GM23338 (cell line): ENCODE data around the gene HTRA2. TPM values are rescaled to one million over a fixed set of nuclear protein-coding genes. Genes with fewer than 3 reads are reported as not detected.

ENCODE experiments used
- ATAC-seq: fragments of 200-7000 bp; cut with Tn5 transposase; 3 replicates; pipeline ENCODE4 v1.9.1; 2020
- DNase-seq: peaks from one replicate; pipeline ENCODE4 v3.0.0-alpha.2; 2015; ENCODE audit warnings: low spot score
- H2AFZ ChIP-seq: fragments of 200-600 bp; sonication (generic); 2 replicates; pipeline ENCODE4 v1.8.0; 2016; ENCODE audit warnings: antibody characterized with exemption, mild to moderate bottlenecking, moderate library complexity
- H3F3A ChIP-seq: fragments of 200-600 bp; sonication (generic); replicated peaks from 2 replicates; pipeline ENCODE4 v1.8.0; 2017; ENCODE audit warnings: antibody characterized with exemption, mixed run types, low read depth
- H3K27ac ChIP-seq: fragments of 200-600 bp; sonication (generic); 2 replicates; pipeline ENCODE4 v1.6.1; 2016; ENCODE audit warnings: low read depth
- H3K27me3 ChIP-seq: fragments of 200-600 bp; sonication (generic); 2 replicates; pipeline ENCODE4 v1.8.0; 2016; ENCODE audit warnings: mild to moderate bottlenecking, mixed run types, moderate library complexity; ENCODE audit not compliant: insufficient read depth
- H3K36me3 ChIP-seq: fragments of 200-600 bp; sonication (generic); 2 replicates; pipeline ENCODE4 v1.8.0; 2016; ENCODE audit warnings: mild to moderate bottlenecking; ENCODE audit not compliant: insufficient read depth
- H3K4me1 ChIP-seq: fragments of 200-600 bp; sonication (generic); 2 replicates; pipeline ENCODE4 v1.8.0; 2016; ENCODE audit warnings: mild to moderate bottlenecking, moderate library complexity; ENCODE audit not compliant: insufficient read depth
- H3K4me2 ChIP-seq: fragments of 200-600 bp; sonication (generic); 2 replicates; pipeline ENCODE4 v1.7.1; 2017; ENCODE audit warnings: mixed run types
- H3K4me3 ChIP-seq: fragments of 200-600 bp; sonication (generic); 2 replicates; pipeline ENCODE4 v1.6.1; 2016; ENCODE audit warnings: mixed run types
- H3K79me2 ChIP-seq: fragments of 200-600 bp; sonication (generic); replicated peaks from 2 replicates; pipeline ENCODE4 v1.8.0; 2017; ENCODE audit warnings: mild to moderate bottlenecking; ENCODE audit not compliant: insufficient read depth
- H3K9me2 ChIP-seq: fragments of 200-600 bp; sonication (generic); 2 replicates; pipeline ENCODE4 v1.8.0; 2017; ENCODE audit not compliant: insufficient read depth
- H4K20me1 ChIP-seq: fragments of 200-600 bp; sonication (generic); replicated peaks from 2 replicates; pipeline ENCODE4 v1.8.0; 2017; ENCODE audit warnings: mild to moderate bottlenecking; ENCODE audit not compliant: insufficient read depth
- H3K27ac Mint-ChIP-seq: 2 replicates; pipeline ENCODE4 v1.8.0; 2020; ENCODE audit warnings: inconsistent platforms, mild to moderate bottlenecking, moderate library complexity, mixed read lengths
- H3K27me3 Mint-ChIP-seq: 3 replicates; pipeline ENCODE4 v1.8.0; 2022; ENCODE audit warnings: low read depth, mild to moderate bottlenecking, moderate library complexity, mixed read lengths, inconsistent platforms; ENCODE audit not compliant: insufficient read depth, poor library complexity
- H3K36me3 Mint-ChIP-seq: 3 replicates; pipeline ENCODE4 v1.8.0; 2021; ENCODE audit warnings: low read depth, mild to moderate bottlenecking, inconsistent platforms, moderate library complexity, mixed read lengths
- H3K4me1 Mint-ChIP-seq: 3 replicates; pipeline ENCODE4 v1.8.0; 2020; ENCODE audit warnings: mild to moderate bottlenecking, inconsistent platforms, mixed read lengths
- H3K4me3 Mint-ChIP-seq: 3 replicates; pipeline ENCODE4 v1.8.0; 2021; ENCODE audit warnings: moderate library complexity, mild to moderate bottlenecking, inconsistent platforms, mixed read lengths
- H3K9me3 Mint-ChIP-seq: 3 replicates; pipeline ENCODE4 v1.8.0; 2020; ENCODE audit warnings: moderate library complexity, mild to moderate bottlenecking, inconsistent platforms, mixed read lengths
- CREB1 ChIP-seq: fragments of 250-450 bp; sonication (Bioruptor Pico); IDR thresholded peaks from 2 replicates; pipeline ENCODE4 v1.5.0; 2020; ENCODE audit warnings: low read depth, mild to moderate bottlenecking, moderate library complexity
- CTCF ChIP-seq, 2 experiments: fragments of 200-600 bp in 1 of 2; sonication (generic) in 1 of 2; conservative IDR thresholded peaks; 2 replicates each; pipeline versions ENCODE4 v1.5.1 to v1.6.1; 2016 to 2017; ENCODE audit warnings: antibody characterized with exemption in 2 of 2, low read depth in 2 of 2, mild to moderate bottlenecking in 2 of 2, moderate library complexity in 1 of 2
- ETS1 ChIP-seq: IDR thresholded peaks from 2 replicates; pipeline ENCODE4 v1.6.1; 2016; ENCODE audit warnings: antibody characterized with exemption
- EZH2 ChIP-seq: fragments of 200-600 bp; sonication (generic); IDR thresholded peaks from one replicate; pipeline ENCODE4 v1.8.0; 2017; ENCODE audit warnings: antibody characterized with exemption, mild to moderate bottlenecking, low read depth; ENCODE audit not compliant: unreplicated experiment
- JUNB ChIP-seq: IDR thresholded peaks from one replicate; pipeline ENCODE4 v1.6.1; 2016; ENCODE audit warnings: antibody characterized with exemption; ENCODE audit not compliant: unreplicated experiment
- NANOG ChIP-seq: IDR thresholded peaks from 2 replicates; pipeline ENCODE4 v1.6.1; 2016; ENCODE audit warnings: antibody characterized with exemption, borderline replicate concordance
- POLR2AphosphoS5 ChIP-seq: IDR thresholded peaks from 2 replicates; pipeline ENCODE4 v1.6.1; 2016; ENCODE audit warnings: antibody characterized with exemption, low read depth
- STAT1 ChIP-seq: IDR thresholded peaks from one replicate; pipeline ENCODE4 v1.6.1; 2016; ENCODE audit warnings: antibody characterized with exemption; ENCODE audit not compliant: unreplicated experiment
- ZNF114 ChIP-seq: fragments of 250-450 bp; sonication (Bioruptor Pico); IDR thresholded peaks from 2 replicates; pipeline ENCODE4 v1.5.0; 2020; ENCODE audit warnings: mild to moderate bottlenecking, moderate library complexity
- ZNF331 ChIP-seq: fragments of 250-450 bp; sonication (Bioruptor Pico); IDR thresholded peaks from 2 replicates; pipeline ENCODE4 v1.5.0; 2020; ENCODE audit warnings: low read depth, mild to moderate bottlenecking, moderate library complexity
- ZNF462 ChIP-seq: fragments of 250-450 bp; sonication (Bioruptor Pico); IDR thresholded peaks from 2 replicates; pipeline ENCODE4 v1.5.0; 2020; ENCODE audit warnings: mild to moderate bottlenecking, moderate library complexity
- polyA plus RNA-seq: library from polyadenylated mRNA; unstranded; fragments of >200 nt; fragmentation: Nextera tagmentation; extraction: Ambion mirVana; gene quantifications from 2 replicates; pipeline ENCODE4 v1.2.1, GENCODE V29; 2016
- total RNA-seq: library from RNA; depleted of rRNA; stranded (reverse); fragments of >200 nt; shearing (Covaris generic); gene quantifications from 2 replicates; pipeline ENCODE4 v1.2.3, GENCODE V29; 2014

The HTRA2 gene
- total and polyA plus RNA-seq, 2 experiments from 2014 or later: 17.8 to 19.7 TPM

- no peak for TF ChIP-seq ZNF462 (CRISPR knock-in tag)
- TF ChIP-seq NANOG: no peak
- TF ChIP-seq POLR2AphosphoS5: no peak
- TF ChIP-seq STAT1: no peak
- TF ChIP-seq EZH2: no peak
- no peak for TF ChIP-seq ZNF331 (CRISPR knock-in tag)
- no peak for TF ChIP-seq ZNF114 (CRISPR knock-in tag)
- no peak for TF ChIP-seq ETS1
These were observed 38.1 kb downstream of the HTRA2 start (continued) for GRCh38 chr2:74567881-74568280.

GRCh38 chr2:74569686-74570085 is 40.0 kb downstream of the HTRA2 start:
- Mint-ChIP-seq H3K36me3 (no peaks in the 10 kb centered on the region), H3K27me3 (peaks cover 1% of the 10 kb centered on the region), H3K4me3 (no peak overlapping the region), H3K4me1 (no peaks in the 10 kb centered on the region), H3K27ac (no peak overlapping the region), H3K9me3 (no peaks in the 10 kb centered on the region)
- Histone ChIP-seq H2AFZ (no peak overlapping the region), H4K20me1 (no peaks in the 10 kb centered on the region; the same call in 1 of the 2 replicates), H3K27ac (no peak overlapping the region), H3K4me2 (no peak overlapping the region), H3K79me2 (no peaks in the 10 kb centered on the region), H3K4me3 (no peak overlapping the region), H3F3A (no peaks in the 10 kb centered on the region), H3K9me2 (no peaks in the 10 kb centered on the region), H3K4me1 (no peaks in the 10 kb centered on the region), H3K27me3 (no peaks in the 10 kb centered on the region), H3K36me3 (no peaks in the 10 kb centered on the region)
- no peak for DNase-seq
- no peak for ATAC-seq
- TF ChIP-seq CTCF (conservative IDR thresholded peaks at IDR 0.05; ENCODE audit: low read depth in 2 of 2) (no peak), ETS1 (no peak), CREB1 (no peak), STAT1 (no peak), ZNF114 (CRISPR knock-in tag) (no peak), JUNB (no peak), NANOG (no peak)
